Measurements from ENCODE around the gene TTC28.
"Not testable (repeated sequence)": the region's sequence is repeated elsewhere in the genome, so short reads cannot be mapped to it uniquely, and the experiment has no call there.

Gene TTC28

GRCh38 chr22:28397306-28397705 lies 282.3 kb downstream of the TTC28 start:
- DNase-seq, result no peak

GRCh38 chr22:28395920-28396753 lies 283.5 kb downstream of the TTC28 start:
- no peak for DNase-seq

DNA sequence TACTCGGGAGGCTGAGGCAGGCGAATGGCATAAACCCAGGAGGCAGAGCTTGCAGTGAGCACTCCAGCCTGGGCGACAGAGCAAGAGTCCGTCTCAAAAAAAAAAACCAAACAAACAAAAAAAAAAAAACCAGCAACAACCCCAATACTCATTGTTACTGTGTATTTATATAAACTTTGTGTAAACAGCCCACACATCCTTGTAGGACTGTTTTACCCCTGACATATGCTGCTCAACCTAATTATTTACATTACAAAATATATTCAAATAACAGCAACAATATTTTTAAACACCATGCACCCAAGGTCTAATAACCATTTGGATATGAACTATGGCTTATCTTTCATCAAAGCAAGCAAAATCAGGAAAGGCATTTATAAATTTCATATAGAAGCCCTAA lies 284.1 kb downstream of the TTC28 start:
- no peak for DNase-seq

GRCh38 chr22:28394513-28395110 lies 285.0 kb downstream of the TTC28 start:
- no peak for DNase-seq

DNA sequence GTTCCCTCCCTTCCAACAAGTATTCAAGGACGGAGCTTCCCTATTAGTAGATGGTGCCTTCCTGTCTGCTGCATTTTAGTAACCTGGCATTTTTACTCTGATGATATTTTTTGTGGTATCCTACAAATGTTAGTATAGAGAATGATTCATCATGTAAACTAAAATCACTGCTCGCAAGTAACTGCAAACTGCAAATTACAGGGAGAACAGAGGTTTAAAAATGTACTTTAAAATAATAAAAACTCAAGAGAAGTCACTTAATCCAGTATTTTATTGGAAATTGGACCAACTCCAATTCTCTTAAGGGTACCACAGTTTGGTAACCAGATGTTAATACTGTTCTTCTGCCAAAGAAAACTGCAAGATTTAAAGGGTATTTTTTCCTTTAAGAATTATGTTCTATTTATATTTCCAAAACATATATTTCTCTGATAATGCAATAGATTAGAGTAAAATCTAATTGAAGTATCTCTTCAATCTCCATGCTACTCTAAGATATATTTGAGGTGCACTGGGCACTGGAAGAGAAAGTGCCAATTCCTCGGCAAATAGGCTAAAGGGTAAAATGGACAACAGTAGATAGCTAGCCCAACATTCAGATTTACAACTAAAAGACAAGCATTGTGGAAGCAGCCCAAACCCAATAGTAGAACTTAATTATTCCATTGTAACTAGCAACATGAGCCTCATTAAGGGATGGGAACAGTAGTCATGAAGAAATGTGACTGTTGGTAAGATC lies 298.0 kb downstream of the TTC28 start:
- no peak for DNase-seq

DNA sequence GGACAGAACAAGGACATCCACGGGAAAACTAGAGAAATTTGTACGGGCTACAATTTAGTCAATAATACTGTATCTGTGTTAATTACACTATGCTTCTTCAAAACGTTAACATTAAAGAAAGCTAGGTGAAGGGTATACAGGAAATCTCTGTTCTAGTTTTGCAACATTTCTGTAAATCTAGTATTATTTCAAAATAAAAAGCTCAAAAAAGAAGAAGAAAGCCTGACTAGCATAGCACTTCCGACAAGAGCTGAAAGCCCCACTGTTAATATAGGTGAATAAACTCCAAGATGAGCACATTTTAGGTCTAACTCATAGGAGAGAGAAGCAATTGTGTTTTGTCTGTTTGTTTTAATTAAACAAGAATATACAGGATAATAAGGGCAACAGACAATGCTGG lies 299.7 kb downstream of the TTC28 start:
- no peak for DNase-seq

GRCh38 chr22:28379075-28379779 lies 300.4 kb downstream of the TTC28 start:
- peak in 1 of 2 donors; percentile 19 for DNase-seq

GRCh38 chr22:28375761-28376534 lies 303.7 kb downstream of the TTC28 start:
- DNase-seq, result no peak

DNA sequence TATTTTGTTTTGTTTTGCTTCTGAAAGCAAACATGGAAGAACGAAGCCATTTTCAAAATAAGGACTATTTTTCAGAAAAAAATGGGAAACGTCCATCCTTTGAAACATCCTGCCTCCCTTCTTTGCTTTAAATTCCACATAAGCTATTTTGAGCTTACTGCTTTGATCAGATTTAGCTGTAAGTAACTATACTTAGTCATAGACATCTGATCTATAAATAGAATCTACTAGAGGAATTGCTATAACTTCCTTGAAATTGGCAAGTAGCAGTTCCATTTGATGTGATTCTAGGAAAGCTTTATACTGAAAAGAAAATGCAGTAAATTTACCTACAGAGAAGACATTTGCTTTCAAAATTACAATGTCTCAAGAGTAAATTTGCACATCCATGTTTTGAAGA lies 305.8 kb downstream of the TTC28 start:
- peak in 1 of 2 donors; percentile 72 for DNase-seq

DNA sequence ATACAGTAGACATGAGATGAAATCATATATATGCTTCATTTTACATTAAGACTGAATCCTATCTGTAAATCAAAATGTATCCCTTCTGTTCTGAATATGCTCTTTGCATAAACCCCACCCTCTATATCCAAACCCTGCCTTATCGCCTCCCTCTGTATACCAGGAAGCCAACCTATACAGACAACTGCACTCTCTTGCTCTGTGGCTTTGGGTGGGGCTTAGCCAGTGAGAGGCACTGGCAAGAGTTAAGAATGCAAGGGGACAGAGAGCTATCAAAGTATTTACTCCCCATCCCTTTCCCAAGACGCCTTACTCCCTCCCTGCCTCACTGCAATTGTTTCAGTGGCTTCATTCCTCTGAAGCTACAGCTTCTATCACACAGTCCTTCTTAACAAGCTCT lies 309.8 kb downstream of the TTC28 start:
- no peak for DNase-seq

DNA sequence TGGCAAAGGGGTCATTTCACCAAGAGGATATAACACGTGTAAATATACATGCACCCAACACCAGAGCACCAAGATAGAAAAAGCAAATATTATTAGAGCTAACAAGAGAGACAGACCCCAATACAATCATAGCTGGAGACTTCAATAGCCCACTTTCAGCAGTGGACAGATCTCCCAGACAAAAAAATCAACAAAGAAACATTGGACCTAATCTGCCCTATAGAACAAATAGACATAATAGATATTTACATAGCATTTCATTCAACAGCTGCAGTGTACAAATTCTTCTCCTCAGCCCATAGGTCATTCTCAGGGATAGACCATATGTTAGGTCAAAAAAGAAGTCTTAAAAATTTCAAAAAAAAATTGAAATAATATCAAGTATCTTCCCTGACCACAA lies 312.8 kb downstream of the TTC28 start:
- DNase-seq, result no peak

DNA sequence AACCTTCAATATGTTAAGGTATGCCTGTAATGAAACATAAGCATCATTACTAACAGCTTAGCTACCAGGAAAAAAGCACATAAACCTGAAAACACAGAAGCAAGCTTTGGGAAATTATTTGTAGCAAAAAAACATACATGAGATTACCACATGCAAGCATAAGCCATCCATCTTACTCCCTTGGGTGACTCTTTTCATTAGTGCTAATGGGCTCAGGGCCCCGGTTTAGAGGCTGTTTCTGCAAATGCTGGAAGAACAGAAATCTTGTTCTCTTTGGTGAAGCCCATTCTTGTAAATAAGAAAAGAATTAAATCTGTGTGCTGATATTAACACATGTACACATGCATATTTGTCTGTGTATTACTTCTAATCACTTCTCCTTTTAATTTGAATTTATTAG lies 314.3 kb downstream of the TTC28 start:
- DNase-seq, result no peak

- not testable (repeated sequence) for DNase-seq
Observed at GRCh38 chr22:28364105-28364504, 315.5 kb downstream of the TTC28 start.

GRCh38 chr22:28360939-28361338 lies 318.7 kb downstream of the TTC28 start:
- no peak for DNase-seq

GRCh38 chr22:28358312-28358711 lies 321.3 kb downstream of the TTC28 start:
- DNase-seq, result no peak

DNA sequence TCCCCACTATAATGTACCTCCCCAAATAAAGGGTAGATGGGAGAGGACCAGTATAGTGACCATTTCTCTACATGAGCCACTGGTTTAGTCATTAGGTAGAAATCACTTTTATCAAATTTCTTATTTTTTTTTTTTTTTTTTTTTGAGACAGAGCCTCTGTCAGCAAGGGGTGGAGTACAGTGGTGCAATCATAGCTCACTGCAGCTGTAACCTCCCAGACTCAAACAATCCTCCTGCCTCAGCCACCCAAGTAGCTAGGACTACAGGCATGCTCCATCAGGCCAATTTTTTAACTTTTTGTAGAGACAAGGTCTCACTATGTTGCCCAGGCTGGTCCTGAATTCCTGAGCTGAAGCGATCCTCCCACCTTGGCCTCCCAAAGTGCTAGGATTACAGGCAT lies 322.4 kb downstream of the TTC28 start:
- DNase-seq, result no peak

DNA sequence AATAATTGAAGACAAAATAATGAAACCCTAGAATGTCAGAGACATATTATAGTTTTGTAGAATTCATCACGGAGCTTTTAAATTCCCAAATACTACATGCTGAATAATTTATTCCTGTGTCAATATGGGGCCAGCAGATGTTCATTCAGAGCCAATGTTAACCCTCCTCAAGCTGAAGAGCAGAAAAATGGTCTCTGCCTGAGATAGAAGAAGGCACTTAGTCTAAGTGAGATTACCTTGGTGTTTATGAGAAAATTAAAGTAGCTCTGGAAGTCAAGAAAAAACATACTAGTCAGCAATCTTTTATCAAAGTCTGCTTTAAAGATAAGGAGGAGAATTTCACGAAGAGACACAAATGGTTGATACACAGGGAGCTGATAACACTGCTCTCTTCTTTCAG lies 328.2 kb downstream of the TTC28 start:
- DNase-seq, result no peak

DNA sequence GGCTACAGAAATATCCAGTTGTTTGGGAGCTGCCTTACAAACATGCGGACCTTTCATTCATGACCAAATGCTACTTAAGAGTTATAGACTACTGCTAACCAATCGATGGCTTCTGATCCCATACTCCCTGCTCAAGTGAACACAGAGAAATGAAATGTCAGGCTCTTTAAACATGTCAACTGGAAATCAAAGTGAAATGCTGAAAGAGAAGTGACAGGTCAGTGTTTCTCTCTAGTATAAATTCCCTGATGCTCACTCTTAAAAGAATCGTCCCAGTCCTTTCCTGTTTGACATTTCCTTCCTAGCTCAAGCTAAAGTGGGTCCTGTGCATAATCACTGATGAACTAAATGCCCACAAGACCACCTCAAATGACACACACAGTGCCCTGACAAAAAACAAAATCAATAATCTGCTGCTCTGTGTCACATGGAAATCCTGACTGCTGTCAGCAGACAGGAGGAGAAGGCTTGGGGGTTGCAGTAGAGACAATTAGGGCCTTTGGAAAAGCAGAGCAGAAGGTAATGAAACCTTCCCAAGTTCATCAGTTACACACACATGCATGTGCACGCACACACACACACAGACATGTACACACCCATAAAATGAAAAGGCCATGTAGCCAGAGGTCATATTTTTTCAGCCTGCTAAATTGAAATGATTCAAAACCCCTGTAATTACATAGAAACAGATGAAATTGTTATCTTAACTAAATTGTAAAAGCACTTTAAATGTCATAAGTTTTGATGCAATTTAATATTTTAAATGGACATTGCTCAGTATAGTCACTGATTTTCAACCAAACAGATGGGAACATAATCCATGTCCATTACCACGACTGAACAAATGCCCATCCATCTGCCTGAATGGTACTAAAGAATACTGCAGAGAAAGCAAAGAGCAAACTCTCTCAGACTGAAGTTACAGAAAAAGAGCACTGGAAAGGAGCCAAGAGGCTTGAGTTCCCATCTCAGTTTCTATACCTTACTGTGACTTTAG lies 330.7 kb downstream of the TTC28 start:
- DNase-seq, result no peak

GRCh38 chr22:28346308-28346707 lies 333.3 kb downstream of the TTC28 start:
- DNase-seq, result no peak

GRCh38 chr22:28344918-28345703 lies 334.5 kb downstream of the TTC28 start:
- DNase-seq, result no peak

All from bone marrow (tissue), 2 donors.